ENCODE data around the gene CARHSP1. TPM values are rescaled to one million over a fixed set of nuclear protein-coding genes. Genes with fewer than 3 reads are reported as not detected.

CARHSP1 gene
- total and polyA plus RNA-seq, 12 donors: 87.6 to 314 (median 194) TPM

GRCh38 chr16:8915722-8916301 is 47.0 kb upstream of the CARHSP1 start:
- DNase-seq: no peak
- Histone ChIP-seq H3K27me3 (no peaks in the 10 kb centered on the region), H3K27ac (no peak overlapping the region), H3K4me1 (replicated peaks in 1 of 2) (peaks cover 0 to 9% of the 10 kb centered on the region in 2 donors), H3K4me3 (no peak overlapping the region), H3K9me3 (replicated peaks in 1 of 3) (no peaks in the 10 kb centered on the region), H3K36me3 (replicated peaks in 1 of 2) (peaks cover 0 to 75% of the 10 kb centered on the region in 2 donors)
- TF ChIP-seq POLR2A (IDR thresholded peaks at IDR 0.05) (no peak), CTCF (IDR thresholded peaks at IDR 0.05) (no peak)
- intact Hi-C loops (cut with DNase I): no loop called here
- WGBS, 4 donors: 85 to 93% (median 87%) methylated on average over 7 of the region's 7 CpGs

GRCh38 chr16:8914098-8914497 is 45.3 kb upstream of the CARHSP1 start:
- no peak for DNase-seq
- Histone ChIP-seq H3K27ac (no peak overlapping the region), H3K36me3 (replicated peaks in 1 of 2) (peaks cover 0 to 76% of the 10 kb centered on the region in 2 donors), H3K27me3 (no peaks in the 10 kb centered on the region), H3K4me1 (replicated peaks in 1 of 2) (peaks cover 0 to 11% of the 10 kb centered on the region in 2 donors), H3K4me3 (no peak overlapping the region), H3K9me3 (replicated peaks in 1 of 3) (no peaks in the 10 kb centered on the region)
- WGBS, 4 donors: 96 to 100% (median 99%) methylated on average over 3 of the region's 3 CpGs
- intact Hi-C loops (cut with DNase I): no loop called here
- TF ChIP-seq POLR2A (IDR thresholded peaks at IDR 0.05) (no peak), CTCF (IDR thresholded peaks at IDR 0.05) (no peak)

GRCh38 chr16:8912793-8913192 is 44.0 kb upstream of the CARHSP1 start:
- no peak overlapping the region for H3K27ac ChIP-seq
- no peaks in the 10 kb centered on the region for H3K27me3 ChIP-seq
- no peak for TF ChIP-seq CTCF (IDR thresholded peaks at IDR 0.05)
- no peak for TF ChIP-seq POLR2A (IDR thresholded peaks at IDR 0.05)
- H3K4me3 ChIP-seq: no peak overlapping the region
- 92 to 96% (median 94%) methylated on average over 4 of the region's 4 CpGs for WGBS, 4 donors
- no peaks in the 10 kb centered on the region for H3K9me3 ChIP-seq (replicated peaks in 1 of 3)
- peaks cover 0 to 15% of the 10 kb centered on the region in 2 donors for H3K4me1 ChIP-seq (replicated peaks in 1 of 2)
- intact Hi-C loops (cut with DNase I): no loop called here
- DNase-seq: no peak
- H3K36me3 ChIP-seq (replicated peaks in 1 of 2): peaks cover 0 to 75% of the 10 kb centered on the region in 2 donors

GRCh38 chr16:8910811-8911210 is 42.0 kb upstream of the CARHSP1 start:
- Histone ChIP-seq H3K36me3 (replicated peaks in 1 of 2) (peaks cover 0 to 85% of the 10 kb centered on the region in 2 donors), H3K4me3 (no peak overlapping the region), H3K9me3 (replicated peaks in 1 of 3) (no peaks in the 10 kb centered on the region), H3K27ac (no peak overlapping the region), H3K4me1 (replicated peaks in 1 of 2) (peaks cover 0 to 15% of the 10 kb centered on the region in 2 donors), H3K27me3 (no peaks in the 10 kb centered on the region)
- intact Hi-C loops (cut with DNase I): no loop called here
- WGBS, 4 donors: 87 to 100% (median 96%) methylated on average over 1 of the region's 1 CpG
- TF ChIP-seq POLR2A (IDR thresholded peaks at IDR 0.05) (no peak), CTCF (IDR thresholded peaks at IDR 0.05) (no peak)
- DNase-seq: no peak
